GM19099 (cell line): Measurements from ENCODE around the gene CUL4B.

Experiments
- POLR2A ChIP-seq: IDR thresholded peaks from 3 replicates; pipeline ENCODE4 v1.6.1; 2011; ENCODE audit warnings: low read depth; ENCODE audit not compliant: insufficient read length; ENCODE audit errors: extremely low read depth

The CUL4B gene

DNA sequence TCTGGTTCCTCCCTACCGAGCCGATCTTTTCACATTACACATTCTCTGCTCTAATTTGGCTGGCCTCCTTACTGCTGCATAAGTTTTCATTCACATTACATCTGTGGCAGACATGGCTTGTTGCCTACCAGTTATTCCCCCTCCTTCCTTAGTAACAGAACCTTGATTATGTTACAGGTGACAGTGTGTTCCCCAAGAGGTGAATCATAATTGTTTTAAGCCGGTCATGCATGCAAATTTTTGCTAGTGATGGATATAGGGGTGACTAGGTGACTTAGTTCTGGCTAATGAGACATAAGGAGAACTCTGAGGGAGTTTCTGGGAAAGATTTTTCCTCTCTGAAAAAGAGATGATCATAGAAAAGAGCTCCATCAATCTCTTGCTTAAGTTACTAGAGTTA, 83.3 kb downstream of the CUL4B start:
- TF ChIP-seq POLR2A = no peak

GRCh38 chrX:120476714-120477113, 84.0 kb downstream of the CUL4B start:
- TF ChIP-seq POLR2A = no peak
